HTERT RPE-1 (cell line): Measurements from ENCODE around the gene MMD.
"Not testable (repeated sequence)": the region's sequence is repeated elsewhere in the genome, so short reads cannot be mapped to it uniquely, and the experiment has no call there.

Experiments used
- in situ Hi-C: fragments of 300-500 bp; cut with MboI; formaldehyde crosslinking; loops from 4 replicates; pipeline ENCODE4 v1.14.3; 2020; ENCODE audit warnings: low sequenced_read_pairs

MMD gene

GRCh38 chr17:55421179-55421934, at the start of gene MMD:
Gene MMD, minus strand, starts transcription at chr17:55421835. Its CDS starts 140 bp downstream, at chr17:55421695.
- in situ Hi-C loops: no loop called here

GRCh38 chr17:55466671-55467070, 45.0 kb upstream of the MMD start:
- in situ Hi-C loops: no loop called here

- in situ Hi-C loops: not testable (repeated sequence)
Measured at GRCh38 chr17:55465771-55466170, 44.1 kb upstream of the MMD start.

- in situ Hi-C loops: no loop called here
Measured at GRCh38 chr17:55463600-55463999, 42.0 kb upstream of the MMD start.

GRCh38 chr17:55462711-55463110, 41.1 kb upstream of the MMD start:
- in situ Hi-C loops: no loop called here

- in situ Hi-C loops: no loop called here
Measured at GRCh38 chr17:55462234-55462633, 40.6 kb upstream of the MMD start.

GRCh38 chr17:55458978-55459377, 37.3 kb upstream of the MMD start:
- in situ Hi-C loops: no loop called here

GRCh38 chr17:55458287-55458900, 36.8 kb upstream of the MMD start:
- in situ Hi-C loops: no loop called here

- in situ Hi-C loops: no loop called here
Measured at GRCh38 chr17:55456307-55457240, 34.9 kb upstream of the MMD start.

GRCh38 chr17:55454906-55455474, 33.4 kb upstream of the MMD start:
- in situ Hi-C loops: no loop called here

GRCh38 chr17:55453839-55454557, 32.4 kb upstream of the MMD start:
- in situ Hi-C loops: no loop called here

- in situ Hi-C loops: no loop called here
Measured at GRCh38 chr17:55452139-55452790, 30.6 kb upstream of the MMD start.

GRCh38 chr17:55451758-55452138, 30.1 kb upstream of the MMD start:
- in situ Hi-C loops: no loop called here

- in situ Hi-C loops: no loop called here
Measured at GRCh38 chr17:55451203-55451641, 29.6 kb upstream of the MMD start.

GRCh38 chr17:55450232-55450825, 28.7 kb upstream of the MMD start:
- in situ Hi-C loops: no loop called here

- in situ Hi-C loops: no loop called here
Measured at GRCh38 chr17:55448681-55449080, 27.0 kb upstream of the MMD start.

GRCh38 chr17:55446581-55447205, 25.1 kb upstream of the MMD start:
- in situ Hi-C loops: no loop called here

- in situ Hi-C loops: not testable (repeated sequence)
Measured at GRCh38 chr17:55446004-55446403, 24.4 kb upstream of the MMD start.
